CD4-positive, alpha-beta T cell treated with Interleukin-6 for 4 hours (primary cell): ENCODE data around the gene GALNT15.

Experiments
- DNase-seq: peaks from one replicate; pipeline ENCODE4 v3.0.0-alpha.2; 2020; ENCODE audit warnings: mixed read lengths

Gene GALNT15

GRCh38 chr3:16188071-16188470, 13.6 kb downstream of the GALNT15 start:
- DNase-seq: no peak

GRCh38 chr3:16189201-16189600, 14.7 kb downstream of the GALNT15 start:
- DNase-seq: no peak

- no peak for DNase-seq
Observed at GRCh38 chr3:16190704-16191103, 16.2 kb downstream of the GALNT15 start.

GRCh38 chr3:16191591-16191990, 17.1 kb downstream of the GALNT15 start:
- no peak for DNase-seq

GRCh38 chr3:16192176-16192811, 17.8 kb downstream of the GALNT15 start:
- DNase-seq: no peak

GRCh38 chr3:16198427-16198826, 23.9 kb downstream of the GALNT15 start:
- no peak for DNase-seq

GRCh38 chr3:16199769-16200168, 25.3 kb downstream of the GALNT15 start:
- DNase-seq: no peak

- no peak for DNase-seq
Observed at GRCh38 chr3:16200411-16200810, 25.9 kb downstream of the GALNT15 start.

- DNase-seq: no peak
Observed at GRCh38 chr3:16203031-16203430, 28.6 kb downstream of the GALNT15 start.

- no peak for DNase-seq
Observed at GRCh38 chr3:16203671-16204629, 29.5 kb downstream of the GALNT15 start.

GRCh38 chr3:16204751-16205150, 30.3 kb downstream of the GALNT15 start:
- no peak for DNase-seq

- no peak for DNase-seq
Observed at GRCh38 chr3:16205156-16205870, 30.8 kb downstream of the GALNT15 start.

- DNase-seq: no peak
Observed at GRCh38 chr3:16207031-16207430, 32.6 kb downstream of the GALNT15 start.

- no peak for DNase-seq
Observed at GRCh38 chr3:16211176-16211904, 36.9 kb downstream of the GALNT15 start.

- no peak for DNase-seq
Observed at GRCh38 chr3:16214366-16214765, 39.9 kb downstream of the GALNT15 start.

- DNase-seq: no peak
Observed at GRCh38 chr3:16216373-16216935, 42.0 kb downstream of the GALNT15 start.

GRCh38 chr3:16219777-16220176, 45.3 kb downstream of the GALNT15 start:
- DNase-seq: no peak

GRCh38 chr3:16221990-16222389, 47.5 kb downstream of the GALNT15 start:
- no peak for DNase-seq

- no peak for DNase-seq
Observed at GRCh38 chr3:16222547-16222946, 48.1 kb downstream of the GALNT15 start.

- DNase-seq: no peak
Observed at GRCh38 chr3:16224325-16224724, 49.8 kb downstream of the GALNT15 start.

- no peak for DNase-seq
Observed at GRCh38 chr3:16227566-16227965, 53.1 kb downstream of the GALNT15 start.

- no peak for DNase-seq
Observed at GRCh38 chr3:16229681-16230080, 55.2 kb downstream of the GALNT15 start.
